Heart left ventricle (tissue), 16 donors: Measurements from ENCODE around the gene AK4. TPM values are rescaled to one million over a fixed set of nuclear protein-coding genes. Genes with fewer than 3 reads are reported as not detected.

Experiments used
- ATAC-seq, 4 donors: fragments of 200-7000 bp; cut with Tn5 transposase; one replicate each; pipeline ENCODE4 v1.9.1; 2020 to 2022; ENCODE audit warnings: moderate library complexity in 4 of 4, mild to moderate bottlenecking in 3 of 4, moderate number of reproducible peaks in 1 of 4
- DNase-seq, 5 donors: peaks; one replicate each; pipeline ENCODE4 v3.0.0-alpha.2; 2020
- H3K27ac ChIP-seq, 12 donors: fragments of 200-600 bp; sonication (generic) in 4 of 12; one replicate each; pipeline versions ENCODE4 v1.5.0 to v1.8.0; 2016 to 2022; ENCODE audit warnings: mild to moderate bottlenecking in 2 of 12
- H3K27me3 ChIP-seq, 9 donors: fragments of 200-600 bp; sonication (generic) in 2 of 9; one replicate each; pipeline versions ENCODE4 v1.5.1 to v1.8.0; 2016 to 2022; ENCODE audit warnings: mild to moderate bottlenecking in 3 of 9
- H3K36me3 ChIP-seq, 9 donors: fragments of 200-600 bp; sonication (generic) in 2 of 9; one replicate each; pipeline versions ENCODE4 v1.5.0 to v1.8.0; 2018 to 2022; ENCODE audit warnings: mild to moderate bottlenecking in 2 of 9
- H3K4me1 ChIP-seq, 12 donors: fragments of 200-600 bp; sonication (generic) in 4 of 12; one replicate each; pipeline versions ENCODE4 v1.5.0 to v1.8.0; 2016 to 2022; ENCODE audit warnings: mild to moderate bottlenecking in 3 of 12
- H3K4me3 ChIP-seq, 12 donors: fragments of 200-600 bp; sonication (generic) in 4 of 12; one replicate each; pipeline versions ENCODE4 v1.5.0 to v1.8.0; 2017 to 2022; ENCODE audit warnings: mild to moderate bottlenecking in 9 of 12, moderate library complexity in 4 of 12
- H3K9me3 ChIP-seq, 12 donors: fragments of 200-600 bp; sonication (generic) in 4 of 12; one replicate each; pipeline versions ENCODE4 v1.5.0 to v1.8.0; 2016 to 2022; ENCODE audit warnings: mild to moderate bottlenecking in 1 of 12
- CTCF ChIP-seq, 12 donors: fragments of 200-600 bp; sonication (generic) in 4 of 12; IDR thresholded peaks; one replicate each; pipeline versions ENCODE4 v1.5.0 to v1.8.0; 2018 to 2022; ENCODE audit warnings: antibody characterized with exemption in 12 of 12, mild to moderate bottlenecking in 5 of 12
- POLR2A ChIP-seq, 2 donors: fragments of 450-650 bp; IDR thresholded peaks; one replicate each; pipeline ENCODE4 v1.6.1; 2017; ENCODE audit warnings: antibody characterized with exemption in 2 of 2, mild to moderate bottlenecking in 2 of 2, moderate library complexity in 2 of 2
- WGBS, 4 donors: extraction: QIAGEN DNeasy Blood & Tissue Kit in 2 of 4; methylation state at CpG; one replicate each; pipeline versions ENCODE4 v1.1.5 to v1.1.7; 2013 to 2018; 5-methylcytosine and 5-hydroxymethylcytosine counted together
- intact Hi-C, 10 donors: fragments of 100-400 bp; cut with DNase I; formaldehyde crosslinking; loops; one replicate each; pipeline versions ENCODE4 v1.11.1 to v1.14.2; 2022
- polyA plus RNA-seq, 2 donors: library from polyadenylated mRNA; stranded (reverse); fragments of 200-250 nt; gene quantifications; one replicate each; pipeline ENCODE4 v1.2.3, GENCODE V29; 2013
- total RNA-seq, 9 donors: library from RNA; depleted of rRNA in 2 of 9; stranded (reverse); fragments of >200 nt in 2 of 9; fragmentation: NEBNext Ultra II Directional in 3 of 9; extraction: Animal tissue kit (Norgen Biotek cat#: 25700) in 3 of 9; gene quantifications; one replicate each; pipeline versions ENCODE4 v1.1.0 to v1.2.4, GENCODE V29; 2016 to 2023
- donor health status: ischemic (EF 13 %, LVEDD 7.1; RV severe dilation, severe dysfunction).
- donor health status: healthy with polysubstance abuse.
- donor health status: DM: no; HTN: yes; CAD: no.
- donor health status: DM: no; HTN: no; CAD: no.
- donor health status: ischemic (EF 25% LVEDD 6.9; RV normal size, moderate dysfunction).
- donor health status: ischemic (EF 25% LVEDD 5.7; RV mildly dilated, moderate dysfunction).
- donor health status: healthy.
- donor health status: DM: yes; HTN: yes; CAD: no.
- donor health status: ischemic (EF 35%, LVEDD 5.7; RV mildly dilated, moderate dysfunction).
- donor health status: nonischemic (EF 11% LVEDD 7.7; RV severe dilation, severe dysfunction).
- donor health status: DM: yes; HTN: yes; CAD: no.
- donor health status: PGD.
- donor health status: ischemic (EF 29% LVEDD 5.4; RV normal size, mild dysfunction).
- donor health status: nonischemic (EF 23%, LVEDD 6.1; RV moderate dilation, normal function).

Gene AK4
- total and polyA plus RNA-seq, 11 donors = 16.0 to 181 (median 122) TPM

DNA sequence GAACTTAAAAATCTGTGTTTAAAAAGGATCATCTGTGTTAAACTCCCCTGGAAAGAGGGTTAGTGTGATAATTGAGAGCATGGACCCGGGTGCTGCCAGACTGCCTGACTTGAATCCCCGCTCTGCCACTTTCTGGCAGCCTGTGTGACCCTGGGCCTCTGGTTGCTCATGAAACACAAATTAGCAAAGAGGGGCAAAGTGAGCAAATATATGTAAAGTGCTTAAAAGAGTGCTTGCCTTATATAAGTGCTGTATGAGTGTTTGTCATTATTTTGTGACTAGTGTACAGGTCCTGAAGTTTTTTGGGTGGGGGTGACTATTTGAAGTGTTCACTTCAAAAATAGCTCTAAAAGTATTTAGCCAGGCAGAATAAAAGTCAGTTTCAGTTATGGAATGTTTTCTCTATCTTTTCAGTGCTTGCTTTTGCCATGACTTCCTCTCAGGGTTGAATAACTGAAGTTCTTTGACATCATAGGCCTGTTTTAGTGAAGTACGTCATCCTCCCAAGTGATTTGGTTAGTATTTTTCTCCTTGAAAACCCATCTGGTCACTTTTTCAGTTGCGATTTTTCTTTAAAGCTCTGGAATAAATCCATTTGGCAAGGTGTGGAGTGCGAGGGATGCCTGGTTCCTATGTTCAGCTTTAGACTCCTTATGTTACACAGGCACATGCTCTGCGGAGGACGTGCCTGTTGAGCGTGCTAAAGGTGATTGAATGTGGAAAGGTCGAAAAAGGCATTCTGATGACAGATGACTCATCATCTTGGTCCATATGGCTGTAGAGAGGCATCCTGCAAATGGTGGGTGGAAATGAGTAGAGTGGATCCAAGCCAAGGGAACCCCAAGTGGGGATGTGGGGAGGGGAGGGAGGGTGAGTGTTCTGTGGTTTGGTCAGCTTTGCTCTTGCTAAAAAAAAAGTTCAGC lies 47.8 kb downstream of the AK4 start:
- peak in 3 of 5 donors; percentile 32 to 42 (median 35) for DNase-seq
- peaks cover 0 to 41% (median 17%) of the 10 kb centered on the region in 12 donors for H3K4me1 ChIP-seq
- H3K4me3 ChIP-seq = no peak overlapping the region
- H3K36me3 ChIP-seq = peaks cover 0 to 14% (median 3%) of the 10 kb centered on the region in 9 donors
- no peaks in the 10 kb centered on the region for H3K27me3 ChIP-seq
- peak; percentile 27 to 85 (median 74) for ATAC-seq
- peak overlapping the region; percentile 3 to 92 (median 70) for H3K27ac ChIP-seq
- 44 to 63% (median 54%) methylated on average over 9 of the region's 9 CpGs for WGBS, 4 donors
- H3K9me3 ChIP-seq = no peaks in the 10 kb centered on the region
- intact Hi-C loops = no loop called here
- TF ChIP-seq CTCF (IDR thresholded peaks at IDR 0.05) = no peak
- TF ChIP-seq POLR2A (IDR thresholded peaks at IDR 0.05) = no peak

- DNase-seq = no peak
- H3K4me1 ChIP-seq = peaks cover 0 to 41% (median 17%) of the 10 kb centered on the region in 12 donors
- no peaks in the 10 kb centered on the region for H3K27me3 ChIP-seq
- peak overlapping the region in 2 of 12 donors; percentile 84 to 92 for H3K27ac ChIP-seq
- no peak for ATAC-seq
- intact Hi-C loops = no loop called here
- H3K36me3 ChIP-seq = peaks cover 0 to 8% (median 3%) of the 10 kb centered on the region in 9 donors
- 92 to 95% (median 94%) methylated on average over 5 of the region's 5 CpGs for WGBS, 4 donors
- no peaks in the 10 kb centered on the region for H3K9me3 ChIP-seq
- TF ChIP-seq CTCF (IDR thresholded peaks at IDR 0.05) = no peak
- no peak for TF ChIP-seq POLR2A (IDR thresholded peaks at IDR 0.05)
- no peak overlapping the region for H3K4me3 ChIP-seq
Observed at GRCh38 chr1:65196926-65197325, 48.9 kb downstream of the AK4 start.

DNA sequence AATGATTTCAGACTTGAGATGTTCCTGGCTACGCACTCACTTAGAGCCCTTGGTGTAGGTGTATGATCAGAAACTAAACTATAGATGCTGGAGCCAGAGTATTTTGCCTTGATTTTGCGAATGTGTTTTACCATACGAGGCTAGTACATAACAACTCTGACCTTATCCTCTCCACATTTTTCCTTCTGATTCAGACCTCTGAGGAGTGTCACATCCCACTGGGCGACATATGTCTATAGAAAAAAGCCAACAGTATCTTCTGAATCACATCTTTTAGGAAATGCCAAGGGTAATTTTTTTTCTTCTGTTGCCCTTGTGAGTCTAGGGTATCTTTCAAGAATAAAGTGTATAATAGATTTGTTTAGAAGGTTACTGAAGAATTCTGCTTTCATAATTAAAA lies 49.6 kb downstream of the AK4 start:
- WGBS, 4 donors = 85 to 90% (median 87%) methylated on average over 4 of the region's 4 CpGs
- intact Hi-C loops = no loop called here
- TF ChIP-seq POLR2A (IDR thresholded peaks at IDR 0.05) (no peak), CTCF (IDR thresholded peaks at IDR 0.05) (no peak)

DNA sequence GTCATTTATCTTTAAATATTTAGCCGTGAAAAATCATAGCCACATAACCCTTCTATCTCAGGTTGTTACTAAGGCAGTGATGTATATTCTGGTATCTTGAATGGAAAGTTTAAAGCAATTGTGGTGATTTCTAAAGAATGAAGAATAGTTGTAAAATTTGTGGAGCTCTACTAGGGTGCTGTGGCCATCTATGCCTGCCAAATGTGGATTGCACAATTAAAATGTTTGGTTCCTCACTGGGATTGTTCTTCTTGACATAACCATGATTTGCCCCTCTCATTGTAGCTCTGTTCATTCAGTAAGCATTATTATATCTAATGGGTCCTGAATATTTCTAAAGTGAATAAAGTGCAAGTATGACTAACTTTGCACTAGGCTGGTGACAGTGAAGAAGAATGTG lies 50.1 kb downstream of the AK4 start:
- intact Hi-C loops = no loop called here
- Histone ChIP-seq H3K36me3 (peaks cover 0 to 3% (median 0%) of the 10 kb centered on the region in 9 donors), H3K9me3 (no peaks in the 10 kb centered on the region), H3K4me1 (peaks cover 0 to 41% (median 17%) of the 10 kb centered on the region in 12 donors), H3K27ac (no peak overlapping the region), H3K4me3 (no peak overlapping the region), H3K27me3 (no peaks in the 10 kb centered on the region)
- WGBS, 4 donors = 0 to 37% (median 26%) methylated on average over 1 of the region's 1 CpG
- TF ChIP-seq CTCF (IDR thresholded peaks at IDR 0.05) = no peak
- TF ChIP-seq POLR2A (IDR thresholded peaks at IDR 0.05) = no peak
- ATAC-seq (no peak), DNase-seq (no peak)

More for the DNA sequence above, 49.6 kb downstream of the AK4 start:
- H3K4me1 ChIP-seq = peaks cover 0 to 41% (median 17%) of the 10 kb centered on the region in 12 donors
- peaks cover 0 to 6% (median 0%) of the 10 kb centered on the region in 9 donors for H3K36me3 ChIP-seq
- H3K27me3 ChIP-seq = no peaks in the 10 kb centered on the region
- DNase-seq (no peak), ATAC-seq (no peak)
- H3K27ac ChIP-seq = no peak overlapping the region
- no peak overlapping the region for H3K4me3 ChIP-seq
- no peaks in the 10 kb centered on the region for H3K9me3 ChIP-seq
